ENCODE measurements around the gene PERP. TPM values are rescaled to one million over a fixed set of nuclear protein-coding genes. Genes with fewer than 3 reads are reported as not detected.

PERP gene
- total and polyA plus RNA-seq, 2 of the 8 experiments (the other 6 are each of a cell fraction or from before 2014, with no cell fraction given) = 21.0 to 26.7 TPM

- no peak for TF ChIP-seq SIX5 (IDR thresholded peaks at IDR 0.05; ENCODE audit: low read depth, low read length)
Measured at GRCh38 chr6:138129190-138129589, 22.0 kb upstream of the PERP start (continued).
